GM18861 (cell line): ENCODE data around the gene SIKE1.
"Not testable (repeated sequence)": the region's sequence is repeated elsewhere in the genome, so short reads cannot be mapped to it uniquely, and the experiment has no call there.

Experiments used
- ATAC-seq: cut with Tn5 transposase; IDR thresholded peaks from one replicate; pipeline ENCODE4 v1.9.1; 2021; ENCODE audit not compliant: unreplicated experiment

The SIKE1 gene

GRCh38 chr1:114756009-114756892 is 24.2 kb downstream of the SIKE1 start:
- peak; percentile 35 for ATAC-seq

- ATAC-seq: no peak
Measured at GRCh38 chr1:114755006-114755931, 25.2 kb downstream of the SIKE1 start.

- not testable (repeated sequence) for ATAC-seq
Measured at GRCh38 chr1:114753702-114754101, 26.8 kb downstream of the SIKE1 start.

- no peak for ATAC-seq
Measured at GRCh38 chr1:114753143-114753542, 27.3 kb downstream of the SIKE1 start.

- ATAC-seq: no peak
Measured at GRCh38 chr1:114750780-114751179, 29.7 kb downstream of the SIKE1 start.

- ATAC-seq: no peak
Measured at GRCh38 chr1:114749835-114750234, 30.6 kb downstream of the SIKE1 start.

GRCh38 chr1:114746450-114747121 is 33.9 kb downstream of the SIKE1 start:
- no peak for ATAC-seq

- no peak for ATAC-seq
Measured at GRCh38 chr1:114745291-114745690, 35.2 kb downstream of the SIKE1 start.

GRCh38 chr1:114741963-114742746 is 38.3 kb downstream of the SIKE1 start:
- ATAC-seq: no peak

- no peak for ATAC-seq
Measured at GRCh38 chr1:114740331-114740730, 40.2 kb downstream of the SIKE1 start.

GRCh38 chr1:114737314-114737849 is 43.1 kb downstream of the SIKE1 start:
- no peak for ATAC-seq

GRCh38 chr1:114735479-114735878 is 45.0 kb downstream of the SIKE1 start:
- ATAC-seq: no peak

- ATAC-seq: no peak
Measured at GRCh38 chr1:114729782-114730181, 50.7 kb downstream of the SIKE1 start.

GRCh38 chr1:114728553-114728952 is 51.9 kb downstream of the SIKE1 start:
- ATAC-seq: no peak

GRCh38 chr1:114725230-114725629 is 55.3 kb downstream of the SIKE1 start:
- ATAC-seq: no peak

- no peak for ATAC-seq
Measured at GRCh38 chr1:114723915-114724314, 56.6 kb downstream of the SIKE1 start.

GRCh38 chr1:114723457-114723856 is 57.0 kb downstream of the SIKE1 start:
- no peak for ATAC-seq

- ATAC-seq: no peak
Measured at GRCh38 chr1:114720492-114720891, 60.0 kb downstream of the SIKE1 start.
